Testis (tissue), 3 donors: ENCODE results near the gene TRH. TPM values are rescaled to one million over a fixed set of nuclear protein-coding genes. Genes with fewer than 3 reads are reported as not detected.

ENCODE experiments used
- polyA plus RNA-seq: library from polyadenylated mRNA; stranded (reverse); fragments of 350-450 nt; fragmentation: Illumina TruSeq; extraction: RNeasy Lipid Tissue Mini Kit (QIAGEN cat#74804); gene quantifications from one replicate; pipeline ENCODE4 v1.2.3, GENCODE V29; 2014; ENCODE audit warnings: low read depth, low replicate concordance; ENCODE audit not compliant: insufficient read depth
- total RNA-seq, 2 donors: library from RNA; depleted of rRNA; stranded (reverse); fragments of >200 nt; gene quantifications; one replicate each; pipeline ENCODE4 v1.2.3, GENCODE V29; 2016

TRH gene
- total and polyA plus RNA-seq, 3 donors from 2014 or later: 0.87 to 2.1 (median 1.8) TPM

Other genes with a start within 250 kb of the TRH start
- gene TMCC1, start 81.0 kb upstream of the TRH start, total RNA-seq: 100 to 1,000 TPM in 1 of 2 donors, 10 to 100 TPM in 1; 60.4 to 119 TPM
- gene TMCC1, start 81.0 kb upstream of the TRH start, polyA plus RNA-seq: 46.0 TPM
- not detected for gene ALG1L2, start 107.1 kb downstream of the TRH start, total RNA-seq
- not detected for gene ALG1L2, start 107.1 kb downstream of the TRH start, polyA plus RNA-seq